ENCODE measurements around the gene FNIP2. TPM values are rescaled to one million over a fixed set of nuclear protein-coding genes. Genes with fewer than 3 reads are reported as not detected.
"Not testable (repeated sequence)": the region's sequence is repeated elsewhere in the genome, so short reads cannot be mapped to it uniquely, and the experiment has no call there.

The FNIP2 gene
- total RNA-seq (2014; rRNA removed; shearing (Covaris generic)) = 8.5 and 10.3 TPM in 2 replicates
- 6.4 and 7.3 TPM in 2 replicates for polyA plus RNA-seq (2015; cell fraction: cytosol; rRNA removed)
- polyA plus RNA-seq (2015; cell fraction: nucleus; rRNA removed) = 5.6 and 6.8 TPM in 2 replicates

GRCh38 chr4:158768555-158769174 is at the start of gene FNIP2:
Gene FNIP2 (plus strand): TSS chr4:158769026. CDS start chr4:158769213, 187 bp downstream.
- DNase-seq (ENCODE audit: low read depth) = peak; percentile 51

- no peak for DNase-seq (ENCODE audit: low read depth)
Measured at GRCh38 chr4:158721680-158722079, 47.1 kb upstream of the FNIP2 start.

GRCh38 chr4:158722291-158722916 is 46.4 kb upstream of the FNIP2 start:
- peak; percentile 37 for DNase-seq (ENCODE audit: low read depth)

GRCh38 chr4:158722917-158723793 is 45.7 kb upstream of the FNIP2 start, which contains the start of gene PPID:
Gene PPID (minus strand): TSS chr4:158723396. CDS start chr4:158723288, 108 bp downstream.
- peak; percentile 81 for DNase-seq (ENCODE audit: low read depth)

- no peak for DNase-seq (ENCODE audit: low read depth)
Measured at GRCh38 chr4:158724637-158725036, 44.2 kb upstream of the FNIP2 start.

- no peak for DNase-seq (ENCODE audit: low read depth)
Measured at GRCh38 chr4:158726633-158727032, 42.2 kb upstream of the FNIP2 start.

- no peak for DNase-seq (ENCODE audit: low read depth)
Measured at GRCh38 chr4:158728236-158728635, 40.6 kb upstream of the FNIP2 start.

GRCh38 chr4:158729716-158730559 is 38.9 kb upstream of the FNIP2 start:
- peak; percentile 62 for DNase-seq (ENCODE audit: low read depth)

GRCh38 chr4:158738866-158739265 is 30.0 kb upstream of the FNIP2 start:
- DNase-seq (ENCODE audit: low read depth) = no peak

- DNase-seq (ENCODE audit: low read depth) = no peak
Measured at GRCh38 chr4:158739600-158739999, 29.2 kb upstream of the FNIP2 start.

- no peak for DNase-seq (ENCODE audit: low read depth)
Measured at GRCh38 chr4:158741326-158742021, 27.4 kb upstream of the FNIP2 start.

GRCh38 chr4:158746537-158746936 is 22.3 kb upstream of the FNIP2 start:
- DNase-seq (ENCODE audit: low read depth) = not testable (repeated sequence)

GRCh38 chr4:158750379-158750778 is 18.4 kb upstream of the FNIP2 start:
- DNase-seq (ENCODE audit: low read depth) = no peak

GRCh38 chr4:158754385-158755180 is 14.2 kb upstream of the FNIP2 start:
- DNase-seq (ENCODE audit: low read depth) = no peak

- DNase-seq (ENCODE audit: low read depth) = not testable (repeated sequence)
Measured at GRCh38 chr4:158755819-158756218, 13.0 kb upstream of the FNIP2 start.

- no peak for DNase-seq (ENCODE audit: low read depth)
Measured at GRCh38 chr4:158756588-158756987, 12.2 kb upstream of the FNIP2 start.

- no peak for DNase-seq (ENCODE audit: low read depth)
Measured at GRCh38 chr4:158758142-158758541, 10.7 kb upstream of the FNIP2 start.

- DNase-seq (ENCODE audit: low read depth) = no peak
Measured at GRCh38 chr4:158758703-158759102, 10.1 kb upstream of the FNIP2 start.

GRCh38 chr4:158759539-158759938 is 9.3 kb upstream of the FNIP2 start:
- DNase-seq (ENCODE audit: low read depth) = not testable (repeated sequence)

All from HT1080 (cell line).